Testis (tissue), 3 donors: ENCODE measurements around the gene CEP70. TPM values are rescaled to one million over a fixed set of nuclear protein-coding genes. Genes with fewer than 3 reads are reported as not detected.

Source experiments
- DNase-seq: peaks from one replicate; pipeline ENCODE4 v3.0.0-alpha.2; 2019
- H3K27ac ChIP-seq, 2 donors: fragments of 200-600 bp; sonication (generic); one replicate each; pipeline ENCODE4 v1.5.1; 2019
- H3K27me3 ChIP-seq: fragments of 200-600 bp; sonication (generic); one replicate; pipeline ENCODE4 v1.5.1; 2019
- H3K36me3 ChIP-seq: fragments of 200-600 bp; sonication (generic); one replicate; pipeline ENCODE4 v1.5.1; 2017; ENCODE audit warnings: low read depth; ENCODE audit errors: missing control alignments
- H3K4me1 ChIP-seq: fragments of 200-600 bp; sonication (generic); one replicate; pipeline ENCODE4 v1.5.1; 2019
- H3K4me3 ChIP-seq, 2 donors: fragments of 200-600 bp; sonication (generic); one replicate each; pipeline ENCODE4 v1.5.1; 2017 to 2019
- H3K9me3 ChIP-seq: fragments of 200-600 bp; sonication (generic); one replicate; pipeline ENCODE4 v1.5.1; 2017
- POLR2A ChIP-seq: fragments of 450-650 bp; IDR thresholded peaks from one replicate; pipeline ENCODE4 v1.6.1; 2017; ENCODE audit warnings: antibody characterized with exemption, mild to moderate bottlenecking, moderate library complexity
- WGBS, 2 donors: methylation state at CpG; one replicate each; pipeline ENCODE4 v1.1.5; 2018; 5-methylcytosine and 5-hydroxymethylcytosine counted together
- intact Hi-C: fragments of 100-400 bp; cut with DNase I; formaldehyde crosslinking; loops from one replicate; pipeline ENCODE4 v1.15.1; 2023; ENCODE audit warnings: low total_unique reads
- polyA plus RNA-seq: library from polyadenylated mRNA; stranded (reverse); fragments of 350-450 nt; fragmentation: Illumina TruSeq; extraction: RNeasy Lipid Tissue Mini Kit (QIAGEN cat#74804); gene quantifications from one replicate; pipeline ENCODE4 v1.2.3, GENCODE V29; 2014; ENCODE audit warnings: low read depth, low replicate concordance; ENCODE audit not compliant: insufficient read depth
- total RNA-seq, 2 donors: library from RNA; depleted of rRNA; stranded (reverse); fragments of >200 nt; gene quantifications; one replicate each; pipeline ENCODE4 v1.2.3, GENCODE V29; 2016
- TF ChIP-seq, protein P1 (sequence below), 3 experiments: fragments of 450-650 bp in 2 of 3; fragments of 200-600 bp in 1 of 3; sonication (generic) in 1 of 3; IDR thresholded peaks; one replicate each; pipeline ENCODE4 v1.5.1; 2016 to 2019; ENCODE audit warnings: antibody characterized with exemption in 3 of 3, mild to moderate bottlenecking in 2 of 3, moderate library complexity in 1 of 3

The CEP70 gene
- total and polyA plus RNA-seq, 3 donors from 2014 or later: 37.4 to 66.6 (median 61.4) TPM

DNA sequence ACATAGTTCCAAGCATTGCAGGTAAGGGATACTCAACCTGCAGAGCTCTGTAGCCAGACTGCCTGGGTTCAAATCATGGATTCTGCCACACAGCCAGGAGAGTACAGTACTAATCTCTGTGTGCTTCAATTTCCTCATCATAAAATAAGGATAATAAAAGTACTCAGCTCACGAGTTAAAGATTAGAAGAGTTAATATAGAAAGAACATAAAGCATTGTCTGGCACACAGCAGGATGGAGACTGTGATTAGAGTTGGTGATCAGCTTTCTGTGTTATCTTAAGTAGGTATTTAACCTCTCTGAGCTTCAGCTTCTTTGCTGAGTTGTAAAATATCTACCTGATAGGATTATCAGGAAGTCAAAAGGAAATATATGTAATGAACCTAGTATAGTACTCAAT, 2.7 kb downstream of the CEP70 start:
- TF ChIP-seq, protein P1, sequence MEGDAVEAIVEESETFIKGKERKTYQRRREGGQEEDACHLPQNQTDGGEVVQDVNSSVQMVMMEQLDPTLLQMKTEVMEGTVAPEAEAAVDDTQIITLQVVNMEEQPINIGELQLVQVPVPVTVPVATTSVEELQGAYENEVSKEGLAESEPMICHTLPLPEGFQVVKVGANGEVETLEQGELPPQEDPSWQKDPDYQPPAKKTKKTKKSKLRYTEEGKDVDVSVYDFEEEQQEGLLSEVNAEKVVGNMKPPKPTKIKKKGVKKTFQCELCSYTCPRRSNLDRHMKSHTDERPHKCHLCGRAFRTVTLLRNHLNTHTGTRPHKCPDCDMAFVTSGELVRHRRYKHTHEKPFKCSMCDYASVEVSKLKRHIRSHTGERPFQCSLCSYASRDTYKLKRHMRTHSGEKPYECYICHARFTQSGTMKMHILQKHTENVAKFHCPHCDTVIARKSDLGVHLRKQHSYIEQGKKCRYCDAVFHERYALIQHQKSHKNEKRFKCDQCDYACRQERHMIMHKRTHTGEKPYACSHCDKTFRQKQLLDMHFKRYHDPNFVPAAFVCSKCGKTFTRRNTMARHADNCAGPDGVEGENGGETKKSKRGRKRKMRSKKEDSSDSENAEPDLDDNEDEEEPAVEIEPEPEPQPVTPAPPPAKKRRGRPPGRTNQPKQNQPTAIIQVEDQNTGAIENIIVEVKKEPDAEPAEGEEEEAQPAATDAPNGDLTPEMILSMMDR (IDR thresholded peaks at IDR 0.05): no peak
- no peak for TF ChIP-seq POLR2A
- 61 to 70% methylated on average over 1 of the region's 1 CpG for WGBS, 2 donors
- H3K4me1 ChIP-seq: peaks cover 3% of the 10 kb centered on the region
- no peaks in the 10 kb centered on the region for H3K27me3 ChIP-seq
- no peak for DNase-seq
- H3K36me3 ChIP-seq: no peaks in the 10 kb centered on the region
- no peak overlapping the region for H3K4me3 ChIP-seq
- no peaks in the 10 kb centered on the region for H3K9me3 ChIP-seq
- intact Hi-C loops: loop anchor here (5.0 kb wide), 1 partner anchor 326 kb away; no protein-coding TSS in a partner anchor
- no peak overlapping the region for H3K27ac ChIP-seq

DNA sequence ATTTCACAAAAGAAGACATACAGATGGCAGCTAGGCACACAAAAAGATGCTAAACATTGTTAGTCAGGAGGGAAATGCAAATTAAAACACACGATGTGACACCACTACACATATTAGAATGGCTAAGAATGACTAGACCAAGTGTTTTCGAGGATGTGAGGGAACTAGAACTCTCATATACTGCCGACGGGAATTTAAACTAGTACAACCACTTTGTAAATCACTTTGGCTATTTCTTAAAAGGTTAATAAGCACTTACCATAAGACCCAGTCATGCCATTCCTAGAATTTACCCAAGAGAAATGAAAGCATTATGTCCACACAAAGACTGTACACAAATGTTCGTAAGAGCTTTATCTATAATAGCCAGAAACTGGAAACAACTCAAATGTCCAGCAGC, 5.6 kb downstream of the CEP70 start:
- H3K9me3 ChIP-seq: no peaks in the 10 kb centered on the region
- H3K4me1 ChIP-seq: peaks cover 3% of the 10 kb centered on the region
- H3K27ac ChIP-seq: no peak overlapping the region
- no peak for TF ChIP-seq POLR2A
- TF ChIP-seq, protein P1 (IDR thresholded peaks at IDR 0.05): no peak
- 91 to 92% methylated on average over 5 of the region's 5 CpGs for WGBS, 2 donors
- H3K36me3 ChIP-seq: no peaks in the 10 kb centered on the region
- intact Hi-C loops: no loop called here
- H3K27me3 ChIP-seq: no peaks in the 10 kb centered on the region
- no peak overlapping the region for H3K4me3 ChIP-seq
- no peak for DNase-seq

GRCh38 chr3:138587374-138587773, 6.7 kb downstream of the CEP70 start:
- WGBS, 2 donors: 100% methylated on average over 1 of the region's 1 CpG
- intact Hi-C loops: no loop called here
- no peak overlapping the region for H3K27ac ChIP-seq
- DNase-seq: no peak
- H3K4me1 ChIP-seq: no peaks in the 10 kb centered on the region
- H3K4me3 ChIP-seq: no peak overlapping the region
- H3K36me3 ChIP-seq: no peaks in the 10 kb centered on the region
- no peaks in the 10 kb centered on the region for H3K9me3 ChIP-seq
- no peaks in the 10 kb centered on the region for H3K27me3 ChIP-seq
- TF ChIP-seq, protein P1 (IDR thresholded peaks at IDR 0.05): no peak
- no peak for TF ChIP-seq POLR2A

DNA sequence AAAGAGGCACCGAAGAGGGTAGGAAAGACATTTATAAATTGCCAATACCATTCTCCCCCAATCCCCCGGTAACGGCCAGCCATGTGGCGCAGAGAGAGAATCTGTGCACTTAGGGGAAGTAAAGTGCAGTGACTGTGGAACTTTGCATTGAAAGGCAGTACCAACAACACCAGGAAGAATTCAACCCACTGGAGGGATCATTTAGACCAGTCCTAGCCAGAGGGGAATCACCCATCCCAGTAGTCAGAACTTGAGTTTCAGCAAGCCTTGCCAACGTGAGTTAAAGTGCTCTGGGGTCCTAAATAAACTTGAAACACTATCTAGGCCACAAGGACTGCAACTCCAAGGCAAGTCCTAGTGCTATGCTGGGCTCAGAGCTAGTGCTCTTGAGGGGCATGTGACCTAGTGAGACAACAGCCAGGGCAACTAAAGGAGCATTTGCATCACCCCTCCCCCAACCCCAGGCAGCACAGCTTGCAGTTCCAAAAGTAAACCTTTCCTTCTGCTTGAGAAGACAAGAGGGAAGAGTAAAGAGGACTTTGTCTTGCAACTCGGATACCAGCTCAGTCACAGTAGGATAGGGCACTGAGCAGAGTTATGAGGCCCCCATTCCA, 15.0 kb downstream of the CEP70 start:
- Histone ChIP-seq H3K9me3 (no peaks in the 10 kb centered on the region), H3K36me3 (no peaks in the 10 kb centered on the region), H3K4me3 (no peak overlapping the region), H3K4me1 (no peaks in the 10 kb centered on the region), H3K27ac (no peak overlapping the region), H3K27me3 (no peaks in the 10 kb centered on the region)
- intact Hi-C loops: no loop called here
- DNase-seq: no peak
- WGBS, 2 donors: 92 to 96% methylated on average over 5 to 6 of the region's 6 CpGs
- no peak for TF ChIP-seq POLR2A
- TF ChIP-seq, protein P1 (IDR thresholded peaks at IDR 0.05): no peak

GRCh38 chr3:138578141-138578540, 15.9 kb downstream of the CEP70 start:
- no peaks in the 10 kb centered on the region for H3K4me1 ChIP-seq
- 67 to 81% methylated on average over 4 of the region's 4 CpGs for WGBS, 2 donors
- H3K27me3 ChIP-seq: no peaks in the 10 kb centered on the region
- DNase-seq: no peak
- no peak for TF ChIP-seq POLR2A
- TF ChIP-seq, protein P1 (IDR thresholded peaks at IDR 0.05): no peak
- intact Hi-C loops: no loop called here
- no peak overlapping the region for H3K4me3 ChIP-seq
- H3K27ac ChIP-seq: no peak overlapping the region
- H3K36me3 ChIP-seq: no peaks in the 10 kb centered on the region
- H3K9me3 ChIP-seq: no peaks in the 10 kb centered on the region
